HUES48 (cell line): ENCODE data around the gene TMEM151A.

Experiments used
- H3K27ac ChIP-seq: one replicate; pipeline ENCODE4 v1.7.0; 2013; ENCODE audit warnings: low read depth, low read length, inconsistent platforms
- H3K27me3 ChIP-seq: 2 replicates; pipeline ENCODE4 v1.6.1; 2013; ENCODE audit warnings: mild to moderate bottlenecking, low read length; ENCODE audit not compliant: control insufficient read depth, insufficient read depth
- H3K36me3 ChIP-seq: 2 replicates; pipeline ENCODE4 v1.6.1; 2013; ENCODE audit warnings: low read length; ENCODE audit not compliant: control insufficient read depth, insufficient read depth
- H3K4me1 ChIP-seq: 2 replicates; pipeline ENCODE4 v1.6.1; 2013; ENCODE audit warnings: mild to moderate bottlenecking, low read length; ENCODE audit not compliant: control insufficient read depth, insufficient read depth
- H3K4me3 ChIP-seq: 2 replicates; pipeline ENCODE4 v1.5.1; 2013; ENCODE audit warnings: mild to moderate bottlenecking, low read depth, low read length
- H3K9ac ChIP-seq: 2 replicates; pipeline ENCODE4 v1.6.1; 2013; ENCODE audit warnings: mild to moderate bottlenecking, low read depth, low read length, moderate library complexity
- H3K9me3 ChIP-seq: 2 replicates; pipeline ENCODE4 v1.6.1; 2013; ENCODE audit warnings: low read length; ENCODE audit not compliant: control insufficient read depth, insufficient read depth

TMEM151A gene

DNA sequence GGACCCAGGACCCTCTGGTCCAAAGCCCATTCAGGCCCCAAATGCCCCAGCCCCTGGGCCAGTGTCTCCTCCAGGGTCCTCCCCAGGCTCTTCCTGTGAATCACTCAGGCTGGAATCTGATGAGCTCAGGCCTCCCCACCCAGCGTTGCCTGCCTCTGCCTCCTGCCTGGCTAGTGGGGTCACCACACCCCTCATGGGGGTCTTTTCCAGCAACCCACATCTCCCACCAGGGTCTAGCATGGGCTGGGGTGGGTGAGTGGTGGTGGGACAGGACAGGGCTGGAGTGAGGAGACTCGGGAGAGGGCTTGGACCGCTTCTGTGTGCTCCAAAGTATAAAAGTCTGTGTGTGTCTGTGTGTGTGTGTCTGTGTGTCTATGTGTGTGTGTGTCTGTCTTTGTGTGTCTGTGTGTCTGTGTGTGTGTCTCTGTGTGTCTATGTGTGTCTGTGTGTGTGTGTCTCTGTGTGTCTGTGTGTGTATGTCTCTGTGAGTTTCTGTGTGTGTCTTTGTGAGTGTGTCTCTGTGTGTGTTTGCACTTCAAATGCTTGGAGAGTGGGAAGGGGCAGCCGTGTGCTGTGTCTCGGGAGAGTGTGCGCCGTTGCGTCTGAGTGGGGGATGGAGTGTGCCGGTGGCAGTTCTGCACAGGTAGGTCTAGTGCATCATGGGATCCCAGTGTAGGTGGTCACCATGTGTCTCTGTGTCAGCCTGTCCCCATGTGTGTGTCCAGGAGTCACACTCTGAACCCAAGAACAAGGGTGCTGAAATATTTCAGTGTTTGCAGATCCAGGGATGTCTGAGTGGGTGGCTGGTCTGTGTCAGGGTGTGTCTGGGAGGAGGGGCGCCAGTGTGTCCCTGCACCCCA, 35.7 kb downstream of the TMEM151A start:
- Histone ChIP-seq H3K4me1 (peaks cover 11% of the 10 kb centered on the region), H3K27ac (no peak overlapping the region), H3K36me3 (no peaks in the 10 kb centered on the region), H3K9ac (no peak overlapping the region), H3K4me3 (no peak overlapping the region), H3K27me3 (peaks cover 7% of the 10 kb centered on the region; the same call in 1 of the 2 replicates), H3K9me3 (no peaks in the 10 kb centered on the region)

- Histone ChIP-seq H3K9ac (no peak overlapping the region), H3K27me3 (peaks cover 7% of the 10 kb centered on the region; the same call in 1 of the 2 replicates), H3K27ac (no peak overlapping the region), H3K4me1 (peaks cover 11% of the 10 kb centered on the region), H3K9me3 (no peaks in the 10 kb centered on the region), H3K36me3 (no peaks in the 10 kb centered on the region), H3K4me3 (no peak overlapping the region)
These were observed 36.3 kb downstream of the TMEM151A start for GRCh38 chr11:66328031-66328301.

- Histone ChIP-seq H3K9me3 (no peaks in the 10 kb centered on the region), H3K27me3 (peaks cover 7% of the 10 kb centered on the region; the same call in 1 of the 2 replicates), H3K9ac (peak overlapping the region; percentile 18; the same call in 1 of the 2 replicates), H3K4me1 (peaks cover 11% of the 10 kb centered on the region), H3K36me3 (no peaks in the 10 kb centered on the region), H3K4me3 (peak overlapping the region; percentile 38), H3K27ac (peak overlapping the region; percentile 23)
These were observed 36.8 kb downstream of the TMEM151A start for GRCh38 chr11:66328302-66329144.

DNA sequence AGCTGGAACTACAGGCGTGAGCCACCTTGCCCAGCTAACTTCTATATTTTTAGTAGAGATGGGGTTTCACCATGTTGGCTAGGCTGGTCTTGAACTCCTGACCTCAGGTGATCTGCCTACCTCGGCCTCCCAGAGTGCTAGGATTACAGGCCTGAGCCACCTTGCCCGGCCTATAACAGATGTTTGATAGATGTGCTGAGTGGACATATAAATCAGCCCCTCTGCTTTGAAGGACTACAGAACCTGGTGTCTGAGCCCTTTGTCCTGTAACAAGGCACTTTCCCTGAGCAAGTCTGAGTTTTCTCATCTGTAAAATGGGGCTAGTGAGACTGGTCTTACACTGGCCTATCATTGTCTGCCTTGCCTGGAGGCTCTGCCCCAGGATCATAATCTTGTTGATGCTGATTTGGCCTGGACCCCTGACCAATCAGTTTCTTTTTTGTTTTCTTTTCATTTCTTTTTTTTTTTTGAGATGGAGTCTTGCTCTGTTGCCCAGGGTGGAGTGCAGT, 37.5 kb downstream of the TMEM151A start:
- H3K27ac ChIP-seq, result no peak overlapping the region
- H3K9ac ChIP-seq, result no peak overlapping the region
- no peaks in the 10 kb centered on the region for H3K36me3 ChIP-seq
- H3K9me3 ChIP-seq, result no peaks in the 10 kb centered on the region
- H3K4me1 ChIP-seq, result peaks cover 11% of the 10 kb centered on the region
- no peak overlapping the region for H3K4me3 ChIP-seq
- H3K27me3 ChIP-seq, result peaks cover 7% of the 10 kb centered on the region; the same call in 1 of the 2 replicates

GRCh38 chr11:66330931-66331330, 39.2 kb downstream of the TMEM151A start:
- Histone ChIP-seq H3K9ac (no peak overlapping the region), H3K27ac (no peak overlapping the region), H3K27me3 (peaks cover 7% of the 10 kb centered on the region; the same call in 1 of the 2 replicates), H3K9me3 (no peaks in the 10 kb centered on the region), H3K4me3 (no peak overlapping the region), H3K36me3 (no peaks in the 10 kb centered on the region), H3K4me1 (peaks cover 12% of the 10 kb centered on the region)

DNA sequence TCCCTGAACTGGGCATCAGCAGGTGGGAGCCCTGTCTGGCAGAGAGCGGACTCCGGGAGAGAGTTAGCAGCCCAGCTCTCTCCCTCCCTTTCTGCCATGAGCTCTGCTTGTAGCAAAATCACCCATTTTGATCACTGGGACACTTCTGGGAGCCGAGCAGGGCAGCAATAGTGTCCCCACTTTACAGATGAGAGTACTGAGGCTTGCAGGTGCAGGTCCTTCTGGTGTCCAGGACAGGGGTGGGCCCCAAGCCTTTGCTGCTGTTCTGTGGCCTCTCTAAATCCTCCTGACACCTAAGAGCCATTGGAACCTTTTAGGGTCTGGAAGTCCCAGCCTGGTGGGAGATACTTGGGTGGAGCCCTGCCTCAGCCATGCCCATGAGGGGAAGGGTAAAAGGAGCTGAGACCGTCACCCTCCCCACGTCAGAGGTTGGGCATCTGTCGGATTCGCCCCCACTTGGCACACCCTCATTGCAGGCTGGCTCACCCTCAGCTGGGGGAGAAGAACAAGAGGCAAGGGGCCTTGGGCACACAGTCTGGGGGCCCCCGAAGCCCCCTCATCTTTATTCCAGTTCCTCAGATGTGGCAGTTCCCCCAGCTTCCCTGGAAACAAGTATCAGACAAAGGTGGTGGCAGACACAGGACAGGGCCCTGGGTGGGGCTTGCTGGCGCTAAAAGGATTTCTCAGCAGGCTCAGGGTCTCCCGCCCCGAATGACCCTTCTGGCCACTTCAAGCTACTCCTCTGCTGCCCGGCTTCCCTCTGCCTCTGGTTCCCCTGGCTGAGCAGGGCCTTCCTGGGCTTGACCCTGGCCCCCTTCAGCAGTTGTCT, 40.1 kb downstream of the TMEM151A start:
- peaks cover 7% of the 10 kb centered on the region; the same call in 1 of the 2 replicates for H3K27me3 ChIP-seq
- H3K27ac ChIP-seq, result no peak overlapping the region
- H3K4me1 ChIP-seq, result peaks cover 19% of the 10 kb centered on the region
- no peaks in the 10 kb centered on the region for H3K36me3 ChIP-seq
- H3K9ac ChIP-seq, result no peak overlapping the region
- H3K4me3 ChIP-seq, result no peak overlapping the region
- no peaks in the 10 kb centered on the region for H3K9me3 ChIP-seq

DNA sequence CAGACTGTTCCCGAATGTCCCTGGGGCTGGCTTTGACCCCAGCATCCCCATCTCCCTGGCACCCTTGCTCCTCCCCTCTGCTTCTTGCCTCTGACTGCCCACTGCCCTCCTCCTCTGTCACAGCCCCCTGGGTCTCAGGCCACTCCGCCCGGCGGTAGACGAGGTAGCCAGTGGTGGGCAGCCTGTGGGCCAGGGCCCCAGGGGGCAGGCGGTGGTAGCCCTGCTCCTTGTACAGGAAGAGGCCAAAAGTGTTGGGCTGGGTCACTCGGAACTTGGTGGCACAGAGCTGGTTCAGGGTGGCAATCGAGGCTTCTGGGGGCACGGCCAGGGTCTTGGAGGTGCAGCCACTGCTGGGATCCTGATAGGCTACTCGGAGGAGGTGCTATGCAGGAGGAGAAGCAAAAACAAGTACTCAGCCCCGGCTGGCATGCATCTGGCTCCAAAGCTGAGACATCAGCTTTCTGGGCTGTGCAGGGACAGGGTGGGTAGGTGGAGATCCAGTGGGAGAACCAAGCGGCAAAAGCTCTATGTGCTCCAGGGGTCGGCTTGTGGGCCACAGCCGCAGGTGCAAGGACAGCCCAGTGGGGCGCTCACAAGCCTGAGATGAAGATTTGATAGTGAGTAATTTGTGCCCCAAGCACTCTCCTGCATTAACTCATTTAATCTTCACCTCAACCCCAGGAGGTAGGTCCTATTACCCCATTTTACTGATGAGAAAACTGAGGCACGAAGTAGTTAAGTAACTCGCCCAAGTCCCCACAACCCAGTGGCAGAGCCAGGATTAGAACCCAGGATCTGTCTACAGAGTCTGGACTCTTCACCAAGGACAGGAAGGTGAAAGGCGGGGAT, 40.9 kb downstream of the TMEM151A start:
- no peak overlapping the region for H3K4me3 ChIP-seq
- peaks cover 24% of the 10 kb centered on the region for H3K4me1 ChIP-seq
- no peak overlapping the region for H3K9ac ChIP-seq
- H3K9me3 ChIP-seq, result no peaks in the 10 kb centered on the region
- H3K36me3 ChIP-seq, result peaks cover 5% of the 10 kb centered on the region
- peaks cover 6% of the 10 kb centered on the region; the same call in 1 of the 2 replicates for H3K27me3 ChIP-seq
- no peak overlapping the region for H3K27ac ChIP-seq

GRCh38 chr11:66333220-66333877, 41.7 kb downstream of the TMEM151A start:
- peaks cover 24% of the 10 kb centered on the region for H3K4me1 ChIP-seq
- no peaks in the 10 kb centered on the region for H3K27me3 ChIP-seq
- H3K4me3 ChIP-seq, result no peak overlapping the region
- H3K9me3 ChIP-seq, result no peaks in the 10 kb centered on the region
- peaks cover 10% of the 10 kb centered on the region for H3K36me3 ChIP-seq
- H3K9ac ChIP-seq, result no peak overlapping the region
- no peak overlapping the region for H3K27ac ChIP-seq

DNA sequence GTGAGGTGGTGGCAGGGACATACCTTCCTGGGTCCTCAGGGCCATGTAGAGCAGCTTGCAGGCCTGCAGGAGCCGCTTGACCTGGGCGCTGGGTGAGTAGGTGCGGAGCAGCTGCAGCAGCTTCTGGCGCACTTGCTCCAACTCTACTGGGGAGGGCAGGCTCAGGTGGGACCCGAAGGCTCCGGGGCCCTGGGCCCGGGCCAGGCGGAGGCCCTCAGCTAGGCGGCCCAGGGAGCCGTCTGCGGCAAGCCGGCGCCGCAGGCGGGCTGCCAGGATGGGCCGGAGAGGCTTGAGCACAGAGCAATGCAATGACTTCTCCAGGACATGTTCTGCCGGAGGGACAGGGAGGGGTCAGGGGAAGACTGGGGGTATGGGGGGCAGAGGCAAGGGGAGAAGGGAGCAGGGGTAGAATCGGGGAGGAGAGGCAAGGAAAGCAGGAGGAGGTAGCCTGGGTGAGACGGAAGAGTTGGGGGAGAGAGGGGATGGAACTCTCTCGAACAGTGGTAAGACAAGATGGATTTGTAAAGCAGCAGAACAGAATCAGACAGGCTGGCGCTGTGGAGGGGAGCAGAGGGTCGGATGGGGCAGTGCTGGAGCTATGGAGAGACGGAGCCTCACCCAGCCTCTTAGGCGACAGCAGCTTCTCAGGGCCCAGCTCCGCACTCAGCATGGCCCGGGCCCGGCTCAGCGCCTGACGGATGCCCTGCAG, 42.4 kb downstream of the TMEM151A start:
- Histone ChIP-seq H3K36me3 (peaks cover 17% of the 10 kb centered on the region), H3K9me3 (no peaks in the 10 kb centered on the region), H3K4me3 (no peak overlapping the region), H3K4me1 (peaks cover 18% of the 10 kb centered on the region), H3K27ac (no peak overlapping the region), H3K27me3 (no peaks in the 10 kb centered on the region), H3K9ac (no peak overlapping the region)
